HEK293 (cell line): ENCODE measurements around the gene ERCC5.

Experiments
- CTCF ChIP-seq: fragments of 450-650 bp; formaldehyde crosslinking; IDR thresholded peaks from 2 replicates; pipeline ENCODE4 v1.5.1; 2016; ENCODE audit warnings: missing biosample characterization, missing genetic modification characterization
- MEIS1 ChIP-seq: sonication (generic); formaldehyde crosslinking; IDR thresholded peaks from 2 replicates; pipeline ENCODE4 v1.8.1; 2022; ENCODE audit warnings: missing genetic modification reagents, mild to moderate bottlenecking, borderline replicate concordance
- REST ChIP-seq: fragments of 450-650 bp; formaldehyde crosslinking; IDR thresholded peaks from 2 replicates; pipeline ENCODE4 v1.5.1; 2016; ENCODE audit warnings: missing biosample characterization, missing genetic modification characterization
- ZNF121 ChIP-seq: fragments of 450-650 bp; formaldehyde crosslinking; IDR thresholded peaks from 2 replicates; pipeline ENCODE4 v1.5.1; 2016; ENCODE audit warnings: missing biosample characterization, missing genetic modification characterization
- ZNF138 ChIP-seq: fragments of 450-650 bp; formaldehyde crosslinking; IDR thresholded peaks from 2 replicates; pipeline ENCODE4 v1.5.1; 2016; ENCODE audit warnings: missing biosample characterization, missing genetic modification characterization, borderline replicate concordance
- ZNF280C ChIP-seq: fragments of 450-650 bp; formaldehyde crosslinking; IDR thresholded peaks from 2 replicates; pipeline ENCODE4 v1.5.1; 2016; ENCODE audit warnings: missing biosample characterization, missing genetic modification characterization
- ZNF324 ChIP-seq: fragments of 450-650 bp; formaldehyde crosslinking; IDR thresholded peaks from 2 replicates; pipeline ENCODE4 v1.5.1; 2016; ENCODE audit warnings: missing biosample characterization, missing genetic modification characterization
- ZNF416 ChIP-seq: fragments of 450-650 bp; formaldehyde crosslinking; IDR thresholded peaks from 2 replicates; pipeline ENCODE4 v1.5.1; 2016; ENCODE audit warnings: missing biosample characterization, missing genetic modification characterization
- ZNF596 ChIP-seq: fragments of 450-650 bp; IDR thresholded peaks from 2 replicates; pipeline ENCODE4 v1.5.0; 2018; ENCODE audit warnings: missing biosample characterization, mild to moderate bottlenecking, missing genetic modification characterization, moderate library complexity
- ZNF623 ChIP-seq: fragments of 450-650 bp; formaldehyde crosslinking; IDR thresholded peaks from 2 replicates; pipeline ENCODE4 v1.5.1; 2016; ENCODE audit warnings: missing biosample characterization, missing genetic modification characterization
- TF ChIP-seq, protein P1 (sequence below): fragments of 450-650 bp; formaldehyde crosslinking; IDR thresholded peaks from 2 replicates; pipeline ENCODE4 v1.5.1; 2016; ENCODE audit warnings: missing biosample characterization, missing genetic modification characterization
- TF ChIP-seq, protein P2 (sequence below): sonication (generic); formaldehyde crosslinking; IDR thresholded peaks from 2 replicates; pipeline ENCODE4 v1.8.1; 2022; ENCODE audit warnings: mild to moderate bottlenecking, moderate library complexity, missing genetic modification reagents

DNA sequence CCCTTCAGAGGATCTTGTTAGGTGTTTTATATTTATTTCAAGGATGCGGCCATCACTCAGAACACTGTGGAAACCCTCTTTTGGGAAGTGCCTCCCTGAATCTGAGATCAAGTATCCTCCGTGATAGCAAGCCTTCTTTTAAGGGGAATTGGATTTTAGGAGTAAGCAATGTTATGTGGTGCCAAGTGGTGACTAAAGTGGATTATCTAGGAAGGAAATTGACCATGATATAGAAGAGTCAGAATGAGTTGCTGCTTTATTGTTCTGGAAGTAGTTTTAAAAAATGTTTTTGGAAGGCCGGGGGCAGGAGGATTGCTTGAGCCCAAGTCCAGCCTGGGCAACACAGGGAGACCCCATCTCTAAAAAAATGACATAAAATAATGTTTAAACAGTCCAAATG, 6.7 kb downstream of the ERCC5 start:
- TF ChIP-seq ZNF138 (tag by site-specific recombination) (no peak), CTCF (tag by site-specific recombination) (no peak), ZNF596 (tag by site-specific recombination) (no peak), ZNF121 (tag by site-specific recombination) (no peak), ZNF623 (tag by site-specific recombination) (no peak), MEIS1 (CRISPR knock-in tag) (no peak), ZNF324 (no peak), REST (tag by site-specific recombination) (no peak), ZNF280C (tag by site-specific recombination) (no peak), ZNF416 (tag by site-specific recombination) (no peak)
- TF ChIP-seq, protein P1, sequence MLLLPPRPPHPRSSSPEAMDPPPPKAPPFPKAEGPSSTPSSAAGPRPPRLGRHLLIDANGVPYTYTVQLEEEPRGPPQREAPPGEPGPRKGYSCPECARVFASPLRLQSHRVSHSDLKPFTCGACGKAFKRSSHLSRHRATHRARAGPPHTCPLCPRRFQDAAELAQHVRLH (tag by site-specific recombination): no peak
- TF ChIP-seq, protein P2, sequence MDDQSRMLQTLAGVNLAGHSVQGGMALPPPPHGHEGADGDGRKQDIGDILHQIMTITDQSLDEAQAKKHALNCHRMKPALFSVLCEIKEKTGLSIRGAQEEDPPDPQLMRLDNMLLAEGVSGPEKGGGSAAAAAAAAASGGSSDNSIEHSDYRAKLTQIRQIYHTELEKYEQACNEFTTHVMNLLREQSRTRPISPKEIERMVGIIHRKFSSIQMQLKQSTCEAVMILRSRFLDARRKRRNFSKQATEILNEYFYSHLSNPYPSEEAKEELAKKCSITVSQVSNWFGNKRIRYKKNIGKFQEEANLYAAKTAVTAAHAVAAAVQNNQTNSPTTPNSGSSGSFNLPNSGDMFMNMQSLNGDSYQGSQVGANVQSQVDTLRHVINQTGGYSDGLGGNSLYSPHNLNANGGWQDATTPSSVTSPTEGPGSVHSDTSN (CRISPR knock-in tag): no peak
